ENCODE measurements around the gene LMX1B.

DNA sequence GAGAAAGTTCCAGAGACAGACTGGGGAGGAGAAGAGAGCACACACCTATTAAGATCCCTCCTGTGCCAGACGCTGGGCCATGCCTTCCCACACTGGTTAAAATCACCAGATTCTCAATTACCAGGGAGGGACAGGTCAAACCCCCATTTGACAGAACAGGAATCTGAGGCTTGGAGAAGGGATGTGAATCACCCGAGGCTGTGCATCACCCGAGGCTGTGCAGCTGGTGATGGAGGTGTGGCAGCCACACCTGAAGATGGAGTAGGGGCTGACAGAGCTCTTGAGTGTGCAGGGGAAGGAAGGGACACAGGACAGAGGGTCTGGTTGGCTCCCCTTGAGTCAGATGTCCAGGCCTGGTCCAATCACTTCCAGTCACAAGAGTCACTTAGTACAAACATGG, 70.6 kb downstream of the LMX1B start:
- TF ChIP-seq ZFX (IDR thresholded peaks at IDR 0.05) = no peak
- TF ChIP-seq, protein P1, sequence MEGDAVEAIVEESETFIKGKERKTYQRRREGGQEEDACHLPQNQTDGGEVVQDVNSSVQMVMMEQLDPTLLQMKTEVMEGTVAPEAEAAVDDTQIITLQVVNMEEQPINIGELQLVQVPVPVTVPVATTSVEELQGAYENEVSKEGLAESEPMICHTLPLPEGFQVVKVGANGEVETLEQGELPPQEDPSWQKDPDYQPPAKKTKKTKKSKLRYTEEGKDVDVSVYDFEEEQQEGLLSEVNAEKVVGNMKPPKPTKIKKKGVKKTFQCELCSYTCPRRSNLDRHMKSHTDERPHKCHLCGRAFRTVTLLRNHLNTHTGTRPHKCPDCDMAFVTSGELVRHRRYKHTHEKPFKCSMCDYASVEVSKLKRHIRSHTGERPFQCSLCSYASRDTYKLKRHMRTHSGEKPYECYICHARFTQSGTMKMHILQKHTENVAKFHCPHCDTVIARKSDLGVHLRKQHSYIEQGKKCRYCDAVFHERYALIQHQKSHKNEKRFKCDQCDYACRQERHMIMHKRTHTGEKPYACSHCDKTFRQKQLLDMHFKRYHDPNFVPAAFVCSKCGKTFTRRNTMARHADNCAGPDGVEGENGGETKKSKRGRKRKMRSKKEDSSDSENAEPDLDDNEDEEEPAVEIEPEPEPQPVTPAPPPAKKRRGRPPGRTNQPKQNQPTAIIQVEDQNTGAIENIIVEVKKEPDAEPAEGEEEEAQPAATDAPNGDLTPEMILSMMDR (conservative IDR thresholded peaks at IDR 0.05) = no peak

Measured in C4-2B (cell line).